Sigmoid colon (tissue), 7 donors: Measurements from ENCODE around the gene TOM1L2. TPM values are rescaled to one million over a fixed set of nuclear protein-coding genes. Genes with fewer than 3 reads are reported as not detected.

Experiments used
- DNase-seq: peaks from one replicate; pipeline ENCODE4 v3.0.0-alpha.2; 2019
- H3K27ac ChIP-seq, 4 donors: fragments of 200-600 bp; sonication (generic); one replicate each; pipeline ENCODE4 v1.5.1; 2016 to 2019; ENCODE audit warnings: mild to moderate bottlenecking in 1 of 4
- H3K27me3 ChIP-seq, 3 donors: fragments of 200-600 bp; sonication (generic); one replicate each; pipeline ENCODE4 v1.5.1; 2019; ENCODE audit warnings: mild to moderate bottlenecking in 1 of 3
- H3K36me3 ChIP-seq, 4 donors: fragments of 200-600 bp; sonication (generic); one replicate each; pipeline ENCODE4 v1.5.1; 2016 to 2019
- H3K4me1 ChIP-seq, 4 donors: fragments of 200-600 bp; sonication (generic); one replicate each; pipeline ENCODE4 v1.5.1; 2017 to 2019
- H3K4me3 ChIP-seq, 4 donors: fragments of 200-600 bp; sonication (generic); one replicate each; pipeline ENCODE4 v1.5.1; 2017 to 2019; ENCODE audit warnings: mild to moderate bottlenecking in 2 of 4, moderate library complexity in 1 of 4
- H3K9me3 ChIP-seq, 4 donors: fragments of 200-600 bp in 3 of 4; sonication (generic) in 3 of 4; one replicate each; pipeline versions ENCODE4 v1.5.1 to v1.6.1; 2013 to 2019
- CTCF ChIP-seq, 4 experiments: fragments of 450-650 bp in 3 of 4; fragments of 200-600 bp in 1 of 4; IDR thresholded peaks; one replicate each; pipeline ENCODE4 v1.5.1; 2016 to 2019; ENCODE audit warnings: antibody characterized with exemption in 4 of 4, mild to moderate bottlenecking in 3 of 4, moderate library complexity in 2 of 4
- EP300 ChIP-seq, 4 donors: sonication (generic); formaldehyde crosslinking; IDR thresholded peaks; one replicate each; pipeline ENCODE4 v1.6.1; 2017; ENCODE audit warnings: antibody characterized with exemption in 4 of 4
- POLR2A ChIP-seq, 2 donors: fragments of 450-650 bp; IDR thresholded peaks; one replicate each; pipeline ENCODE4 v1.6.1; 2016; ENCODE audit warnings: antibody characterized with exemption in 2 of 2, mild to moderate bottlenecking in 2 of 2, moderate library complexity in 2 of 2
- POLR2AphosphoS5 ChIP-seq, 4 donors: sonication (generic); formaldehyde crosslinking; IDR thresholded peaks; one replicate each; pipeline ENCODE4 v1.6.1; 2017; ENCODE audit warnings: antibody characterized with exemption in 4 of 4
- WGBS, 2 donors: extraction: QIAGEN DNeasy Blood & Tissue Kit; methylation state at CpG; one replicate each; pipeline ENCODE4 v1.1.7; 2013; 5-methylcytosine and 5-hydroxymethylcytosine counted together
- intact Hi-C: fragments of 100-400 bp; cut with DNase I; formaldehyde crosslinking; loops from one replicate; pipeline ENCODE4 v1.15.1; 2023
- polyA plus RNA-seq, 3 donors: library from polyadenylated mRNA; stranded (reverse); fragments of 200-250 nt; gene quantifications; one replicate each; pipeline ENCODE4 v1.2.3, GENCODE V29; 2013
- total RNA-seq, 4 donors: library from RNA; depleted of rRNA; stranded (reverse); fragments of >200 nt; gene quantifications; one replicate each; pipeline ENCODE4 v1.1.0, GENCODE V29; 2016
- donor health status: healthy with polysubstance abuse.
- donor health status: Bipolar disorder and iron deficiency.
- donor health status: healthy.

TOM1L2 gene
- total and polyA plus RNA-seq, 7 donors: 13.8 to 215 (median 43.3) TPM

- Histone ChIP-seq H3K4me1 (no peaks in the 10 kb centered on the region), H3K9me3 (no peaks in the 10 kb centered on the region), H3K27ac (no peak overlapping the region), H3K4me3 (no peak overlapping the region), H3K36me3 (peaks cover 0 to 20% (median 3%) of the 10 kb centered on the region in 4 donors), H3K27me3 (no peaks in the 10 kb centered on the region)
- DNase-seq: no peak
- WGBS, 2 donors: 94 to 96% methylated on average over 5 of the region's 5 CpGs
- intact Hi-C loops: no loop called here
- TF ChIP-seq POLR2AphosphoS5 (IDR thresholded peaks at IDR 0.05) (no peak), EP300 (IDR thresholded peaks at IDR 0.05) (no peak), CTCF (IDR thresholded peaks at IDR 0.05) (no peak), POLR2A (IDR thresholded peaks at IDR 0.05) (no peak)
Observed at GRCh38 chr17:18011286-18011685, 39.1 kb upstream of the TOM1L2 start.

DNA sequence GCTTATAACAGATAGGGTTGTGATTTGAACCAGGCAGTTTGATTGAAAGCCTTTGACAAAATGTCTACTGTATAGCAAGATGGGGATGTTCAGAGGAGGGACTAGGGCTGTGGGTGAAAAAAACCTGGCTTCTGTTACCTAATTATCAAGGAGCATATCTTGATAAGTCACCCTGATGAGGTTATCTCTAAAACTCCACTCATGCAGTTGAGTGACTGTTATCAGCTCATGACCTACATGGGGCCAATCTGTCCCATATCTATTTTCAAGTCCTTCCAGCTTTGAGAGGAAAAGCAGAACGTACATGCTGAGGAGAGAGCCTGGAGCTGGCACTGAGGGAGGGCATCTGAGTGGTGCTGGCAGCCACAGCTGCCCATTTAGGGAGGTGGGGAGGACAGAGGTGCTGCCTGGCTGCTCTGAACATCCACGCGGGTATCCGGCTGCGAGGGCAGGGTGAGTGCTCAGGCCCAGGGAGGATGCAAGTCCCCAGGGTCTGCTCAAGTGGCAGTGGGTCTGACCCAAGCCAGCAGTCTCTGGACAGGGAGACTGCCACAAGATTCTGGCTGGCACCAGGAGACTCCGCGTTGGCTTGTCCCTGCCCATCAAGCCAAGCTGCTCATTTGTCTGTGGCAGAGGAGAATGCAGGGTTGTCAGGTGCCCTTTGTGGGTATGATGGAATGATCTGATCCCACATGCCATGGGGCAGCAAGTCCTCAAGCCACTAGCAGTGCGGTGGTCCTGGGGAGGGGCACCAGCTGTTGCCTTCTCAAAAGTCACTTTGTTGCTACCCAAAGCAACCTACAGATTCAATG is 37.6 kb upstream of the TOM1L2 start:
- intact Hi-C loops: no loop called here
- H3K4me1 ChIP-seq: no peaks in the 10 kb centered on the region
- no peak overlapping the region for H3K27ac ChIP-seq
- no peak for TF ChIP-seq CTCF (IDR thresholded peaks at IDR 0.05)
- TF ChIP-seq EP300 (IDR thresholded peaks at IDR 0.05): no peak
- TF ChIP-seq POLR2AphosphoS5 (IDR thresholded peaks at IDR 0.05): no peak
- TF ChIP-seq POLR2A (IDR thresholded peaks at IDR 0.05): no peak
- no peak overlapping the region for H3K4me3 ChIP-seq
- no peaks in the 10 kb centered on the region for H3K9me3 ChIP-seq
- no peaks in the 10 kb centered on the region for H3K27me3 ChIP-seq
- 86 to 97% methylated on average over 8 of the region's 8 CpGs for WGBS, 2 donors
- DNase-seq: no peak
- H3K36me3 ChIP-seq: peaks cover 0 to 14% (median 3%) of the 10 kb centered on the region in 4 donors

DNA sequence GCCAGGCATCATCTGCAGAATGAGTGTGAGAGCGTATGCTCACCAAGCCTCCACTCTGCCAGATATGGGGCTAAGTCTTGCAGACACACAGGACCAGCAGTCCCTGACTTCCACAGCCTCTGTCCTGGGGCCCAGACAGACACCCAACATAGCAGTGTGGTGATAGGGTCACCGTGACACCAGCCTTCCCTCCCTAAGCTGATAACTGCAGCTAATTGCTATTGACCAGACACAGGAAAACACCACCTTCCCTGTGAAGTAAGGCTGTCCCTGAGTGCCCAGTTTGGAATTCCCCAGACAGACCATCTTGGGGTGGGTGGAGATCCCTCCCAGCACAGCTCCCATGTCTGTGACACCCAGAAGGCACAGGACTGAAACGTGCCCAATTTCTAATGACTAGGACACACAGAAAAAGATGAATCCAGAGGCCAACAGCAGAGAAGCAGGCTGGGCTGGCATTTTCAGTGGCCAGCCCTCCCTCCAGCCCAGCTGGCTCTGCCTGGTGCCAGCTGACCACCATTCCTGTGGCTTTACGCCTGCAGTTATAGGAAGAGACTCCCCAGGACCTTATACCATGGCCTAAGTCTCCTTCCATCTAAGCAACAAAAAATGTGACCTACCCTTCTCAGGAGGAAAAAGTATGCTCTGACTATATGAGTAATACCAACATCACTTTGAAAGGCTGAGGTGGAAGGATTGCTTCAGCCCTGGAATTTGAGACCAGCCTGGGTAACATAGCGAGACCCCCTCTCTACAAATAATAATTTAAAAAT is 36.5 kb upstream of the TOM1L2 start:
- no peak for DNase-seq
- TF ChIP-seq CTCF (IDR thresholded peaks at IDR 0.05): no peak
- no peak for TF ChIP-seq EP300 (IDR thresholded peaks at IDR 0.05)
- no peak for TF ChIP-seq POLR2A (IDR thresholded peaks at IDR 0.05)
- no peak for TF ChIP-seq POLR2AphosphoS5 (IDR thresholded peaks at IDR 0.05)
- no peaks in the 10 kb centered on the region for H3K27me3 ChIP-seq
- no peaks in the 10 kb centered on the region for H3K4me1 ChIP-seq
- 84 to 95% methylated on average over 5 of the region's 5 CpGs for WGBS, 2 donors
- no peaks in the 10 kb centered on the region for H3K9me3 ChIP-seq
- intact Hi-C loops: no loop called here
- peaks cover 0 to 14% (median 3%) of the 10 kb centered on the region in 4 donors for H3K36me3 ChIP-seq
- no peak overlapping the region for H3K4me3 ChIP-seq
- no peak overlapping the region for H3K27ac ChIP-seq

DNA sequence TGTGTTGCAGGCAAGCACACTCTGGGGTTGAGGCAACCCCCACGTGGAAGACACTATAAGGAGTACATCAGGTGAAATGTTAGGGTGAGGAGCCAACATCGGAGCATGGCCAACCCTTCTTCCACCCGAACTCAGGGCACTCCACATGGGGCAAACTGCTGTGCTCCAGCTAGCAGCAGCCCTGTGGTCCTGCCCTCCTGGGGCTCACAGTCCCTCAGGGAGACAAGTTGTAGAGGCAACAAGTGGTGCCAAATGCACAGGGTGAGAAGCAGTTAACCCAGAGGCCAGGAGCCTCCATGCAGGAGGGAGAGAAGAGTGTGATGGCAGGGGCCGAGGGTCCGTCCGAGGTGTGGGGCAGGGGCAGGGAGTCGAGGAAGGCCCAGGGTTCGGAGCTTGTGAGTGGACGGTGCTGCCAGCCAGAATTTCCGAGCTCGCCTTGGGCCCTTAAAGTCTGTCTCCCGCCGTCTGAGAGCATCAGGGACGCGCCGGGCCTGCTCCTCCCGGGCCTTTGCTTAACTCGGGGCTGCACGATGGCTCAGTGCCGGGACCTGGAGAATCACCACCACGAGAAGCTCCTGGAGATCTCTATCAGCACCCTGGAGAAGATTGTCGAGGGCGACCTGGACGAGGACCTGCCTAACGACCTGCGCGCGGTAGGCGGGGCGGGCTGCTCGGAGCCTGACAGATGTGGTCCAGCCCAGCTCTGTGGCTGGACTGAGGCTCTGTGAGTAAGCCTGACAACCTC is 34.5 kb upstream of the TOM1L2 start:
- Histone ChIP-seq H3K4me1 (no peaks in the 10 kb centered on the region), H3K4me3 (no peak overlapping the region), H3K27me3 (no peaks in the 10 kb centered on the region), H3K9me3 (no peaks in the 10 kb centered on the region), H3K36me3 (peaks cover 0 to 9% (median 3%) of the 10 kb centered on the region in 4 donors), H3K27ac (no peak overlapping the region)
- no peak for DNase-seq
- 57 to 78% methylated on average over 31 of the region's 31 CpGs for WGBS, 2 donors
- intact Hi-C loops: no loop called here
- TF ChIP-seq POLR2A (IDR thresholded peaks at IDR 0.05) (no peak), EP300 (IDR thresholded peaks at IDR 0.05) (no peak), CTCF (IDR thresholded peaks at IDR 0.05) (no peak), POLR2AphosphoS5 (IDR thresholded peaks at IDR 0.05) (no peak)
